Activated T-cell treated with anti-CD3 and anti-CD28 coated beads for 24 hours (primary cell): ENCODE data around the gene FGF21.

ENCODE experiments used
- DNase-seq: peaks from one replicate; pipeline ENCODE4 v3.0.0-alpha.2; 2020; ENCODE audit warnings: low read depth

Gene FGF21

DNA sequence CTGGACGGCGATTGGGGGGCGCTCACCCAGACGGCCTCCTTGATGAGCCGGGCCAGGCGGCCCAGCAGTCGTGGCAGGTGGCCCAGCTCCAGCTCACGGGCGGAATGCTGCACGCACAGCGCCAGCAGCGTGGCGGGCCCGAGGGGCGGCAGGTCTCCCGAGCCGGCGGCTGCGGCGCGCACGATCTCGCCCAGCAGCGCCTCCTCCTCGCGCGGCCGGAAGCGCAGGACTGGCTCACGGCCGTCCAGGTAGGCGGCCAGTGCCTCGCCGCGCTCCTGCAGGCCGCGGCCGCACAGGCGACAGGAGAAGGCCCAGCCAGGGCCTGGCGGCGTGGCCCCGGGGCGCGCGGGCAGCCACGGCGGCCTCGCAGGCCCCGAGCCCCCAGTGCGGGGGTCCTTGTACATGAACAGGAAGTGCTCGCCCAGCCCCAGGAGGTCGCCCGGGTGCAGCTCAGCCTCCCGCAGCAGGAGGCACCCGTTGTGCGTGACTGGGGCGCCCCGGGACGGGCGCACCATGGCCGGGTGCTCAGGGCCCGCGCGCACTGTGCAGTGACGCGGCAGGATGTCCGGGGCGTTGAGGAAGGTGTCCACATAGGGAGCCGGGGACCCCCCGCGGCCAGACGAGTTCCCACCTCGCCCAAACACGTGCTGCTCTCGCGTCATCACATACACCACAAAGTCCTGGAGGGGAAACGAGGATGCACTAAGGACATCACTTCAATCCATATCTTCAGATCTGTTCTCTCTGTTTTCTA, 26.2 kb upstream of the FGF21 start:
- no peak for DNase-seq

DNA sequence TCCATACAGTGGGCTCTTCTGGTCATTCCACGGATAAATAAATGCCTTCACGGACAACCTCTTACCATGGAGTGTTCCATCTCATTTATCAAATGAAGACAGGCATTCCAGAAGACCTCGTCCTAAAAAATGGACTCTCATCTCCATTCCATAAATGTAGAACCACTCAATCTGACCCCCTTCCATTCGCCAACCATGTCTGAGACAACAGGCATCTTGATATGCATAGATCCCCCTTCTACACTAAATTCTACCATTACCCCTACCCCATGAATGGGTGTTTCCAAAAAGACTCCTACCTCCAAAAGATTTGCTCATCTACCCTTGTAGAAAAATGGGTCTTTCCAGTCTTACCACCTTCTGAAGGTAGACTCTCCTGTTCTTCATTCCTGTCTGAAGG, 23.9 kb upstream of the FGF21 start:
- no peak for DNase-seq

DNA sequence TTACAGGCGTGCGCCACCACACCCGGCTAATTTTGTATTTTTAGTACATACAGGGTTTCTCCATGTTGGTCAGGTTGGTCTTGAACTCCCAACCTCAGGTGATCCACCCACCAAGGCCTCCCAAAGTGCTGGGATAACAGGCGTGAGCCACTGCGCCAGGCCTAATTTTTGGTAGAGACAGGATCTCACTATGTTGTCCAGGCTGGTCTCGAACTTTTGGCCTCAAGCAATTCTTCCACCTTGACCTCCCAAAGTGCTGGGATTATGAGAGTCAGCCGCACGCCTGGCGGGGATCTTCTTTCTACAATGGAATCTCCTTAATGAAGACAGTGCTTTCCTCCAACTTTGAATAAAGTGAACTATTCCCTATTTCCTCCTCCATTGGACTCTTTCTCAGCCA, 20.7 kb upstream of the FGF21 start:
- no peak for DNase-seq

DNA sequence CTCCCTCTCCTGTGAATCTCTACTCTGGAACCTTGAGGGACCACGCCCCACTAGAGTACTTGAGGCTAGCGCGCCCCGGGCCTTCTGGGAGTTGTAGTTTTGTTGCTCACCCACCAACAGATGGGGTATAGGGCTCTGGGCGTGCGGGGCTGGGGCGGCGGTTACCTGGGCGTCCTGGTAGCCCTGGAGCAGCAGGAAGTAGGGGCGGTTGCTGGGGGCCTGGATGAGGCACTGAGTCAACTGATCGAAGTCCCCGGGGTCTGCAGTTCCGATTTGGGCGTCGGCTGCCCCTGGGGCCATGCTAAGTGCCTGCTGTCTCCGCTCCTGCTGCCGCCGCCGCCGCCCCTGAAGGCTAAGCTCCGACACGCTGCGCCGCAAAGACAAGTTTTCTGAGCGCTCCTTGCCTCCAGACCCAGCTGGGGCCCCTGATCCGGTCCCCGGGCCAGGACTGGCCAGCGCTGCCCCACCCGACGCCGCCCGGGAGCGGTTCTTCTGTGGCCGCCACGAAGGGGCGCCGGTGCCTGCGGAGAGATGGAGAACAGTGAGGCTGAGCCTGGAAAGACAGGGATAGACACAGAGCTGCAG, 20.2 kb upstream of the FGF21 start:
- no peak for DNase-seq

DNA sequence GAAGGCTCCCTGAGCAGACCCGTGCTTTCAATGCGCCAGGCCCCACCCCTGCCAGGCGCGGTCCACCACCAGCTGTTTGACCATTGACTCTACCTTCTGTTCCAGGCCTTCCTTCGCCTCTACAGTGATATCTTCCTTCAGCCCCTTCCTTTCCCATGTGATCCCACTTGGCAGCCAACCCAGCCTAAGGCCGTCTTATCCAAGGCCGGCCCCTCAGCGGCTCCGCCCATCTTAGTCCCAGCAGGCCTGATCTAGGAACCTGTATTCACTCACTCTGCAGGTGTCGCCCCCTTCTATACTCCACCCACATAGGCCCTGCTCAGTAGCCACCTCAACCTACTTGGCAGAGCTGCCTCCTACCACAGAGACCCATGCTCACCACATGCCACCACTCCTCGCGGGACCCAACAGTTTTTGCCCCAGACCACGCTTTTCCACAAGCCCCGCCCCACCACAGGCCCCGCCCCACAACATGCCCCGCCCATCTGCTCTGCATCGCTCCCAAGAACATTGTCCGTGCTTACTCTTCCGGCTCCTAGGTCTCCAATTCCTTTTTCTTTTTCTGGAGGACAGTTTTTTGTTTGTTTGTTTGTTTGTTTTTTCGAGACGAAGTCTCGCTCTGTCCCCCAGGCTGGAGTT, 17.8 kb upstream of the FGF21 start:
- no peak for DNase-seq

DNA sequence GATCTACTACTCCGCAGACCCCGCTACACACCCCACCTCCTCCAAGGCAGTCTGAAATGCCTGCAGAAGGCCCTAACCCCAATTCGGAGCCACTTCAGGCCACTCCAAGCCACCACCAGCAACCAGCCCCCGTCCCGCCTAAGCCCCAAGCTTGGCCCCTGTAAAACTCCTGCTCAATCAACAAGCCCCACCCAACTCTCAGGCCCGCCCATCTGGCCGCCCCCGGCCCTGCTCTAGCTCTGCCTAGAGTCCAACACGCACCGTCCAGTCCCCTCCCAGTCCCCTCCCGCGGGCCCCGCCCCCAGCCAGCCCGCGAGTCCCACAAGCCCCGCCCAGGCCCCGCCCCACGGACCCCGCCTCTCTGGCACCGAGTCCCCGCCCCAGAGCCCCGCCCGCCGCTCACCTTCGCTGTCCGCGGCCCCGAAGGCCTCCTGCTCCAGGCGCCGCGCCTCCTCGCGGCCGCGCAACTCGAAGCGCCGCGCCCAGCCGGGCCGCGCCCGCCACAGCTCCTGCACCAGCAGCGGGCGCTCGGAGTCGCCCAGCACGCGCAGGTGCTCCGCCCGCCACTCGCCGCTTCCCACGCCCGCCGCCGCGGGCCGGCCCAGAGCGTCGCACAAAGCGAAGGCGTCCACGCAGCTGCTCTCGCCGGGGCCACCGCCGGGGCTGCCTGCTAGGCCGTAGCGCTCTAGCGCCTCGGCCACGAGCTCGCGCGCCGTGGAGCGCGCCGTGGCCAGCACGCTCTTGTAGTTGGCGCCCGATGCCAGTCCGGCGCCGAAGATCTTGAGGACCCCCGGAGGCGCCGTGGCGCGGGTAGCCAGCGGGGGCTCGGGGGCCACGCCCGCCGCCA, 16.5 kb upstream of the FGF21 start:
- peak; percentile 86 for DNase-seq

DNA sequence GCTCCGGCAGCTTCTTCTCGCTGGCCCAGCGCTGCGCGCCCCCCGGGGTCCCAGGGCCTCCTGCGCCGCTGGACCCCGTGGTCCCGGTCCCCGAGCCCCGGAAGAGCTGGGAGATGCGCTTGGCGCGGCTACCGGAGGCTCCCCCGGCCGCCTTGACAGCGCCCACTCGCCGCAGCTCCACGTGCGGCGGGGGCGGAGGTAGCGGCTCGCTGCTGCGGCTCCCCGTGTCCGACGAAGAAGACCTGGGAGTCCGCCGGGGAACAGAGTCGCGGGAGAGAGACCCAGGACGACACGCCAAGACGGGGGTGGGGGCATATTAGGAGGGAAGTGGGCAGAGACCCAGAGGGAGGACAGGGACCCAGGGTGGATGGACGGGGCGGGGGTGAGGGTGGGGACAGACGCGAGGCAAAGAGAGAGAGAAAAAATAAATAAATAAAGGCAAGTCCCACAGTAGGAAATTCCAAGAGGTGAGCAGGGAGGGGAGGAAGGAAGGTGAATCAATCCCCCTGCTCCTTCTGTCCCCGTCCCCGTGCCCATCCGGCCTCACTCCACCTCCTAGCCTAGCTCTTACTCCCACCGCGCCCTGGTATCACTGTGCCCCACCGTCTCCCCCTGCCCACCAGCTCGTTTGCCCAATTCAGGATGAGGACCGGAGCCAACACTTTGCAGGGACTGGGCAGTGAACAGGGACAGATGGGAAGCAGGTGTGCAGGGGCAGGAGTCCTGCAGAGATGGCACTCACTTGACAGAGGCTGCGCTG, 15.7 kb upstream of the FGF21 start:
- no peak for DNase-seq

DNA sequence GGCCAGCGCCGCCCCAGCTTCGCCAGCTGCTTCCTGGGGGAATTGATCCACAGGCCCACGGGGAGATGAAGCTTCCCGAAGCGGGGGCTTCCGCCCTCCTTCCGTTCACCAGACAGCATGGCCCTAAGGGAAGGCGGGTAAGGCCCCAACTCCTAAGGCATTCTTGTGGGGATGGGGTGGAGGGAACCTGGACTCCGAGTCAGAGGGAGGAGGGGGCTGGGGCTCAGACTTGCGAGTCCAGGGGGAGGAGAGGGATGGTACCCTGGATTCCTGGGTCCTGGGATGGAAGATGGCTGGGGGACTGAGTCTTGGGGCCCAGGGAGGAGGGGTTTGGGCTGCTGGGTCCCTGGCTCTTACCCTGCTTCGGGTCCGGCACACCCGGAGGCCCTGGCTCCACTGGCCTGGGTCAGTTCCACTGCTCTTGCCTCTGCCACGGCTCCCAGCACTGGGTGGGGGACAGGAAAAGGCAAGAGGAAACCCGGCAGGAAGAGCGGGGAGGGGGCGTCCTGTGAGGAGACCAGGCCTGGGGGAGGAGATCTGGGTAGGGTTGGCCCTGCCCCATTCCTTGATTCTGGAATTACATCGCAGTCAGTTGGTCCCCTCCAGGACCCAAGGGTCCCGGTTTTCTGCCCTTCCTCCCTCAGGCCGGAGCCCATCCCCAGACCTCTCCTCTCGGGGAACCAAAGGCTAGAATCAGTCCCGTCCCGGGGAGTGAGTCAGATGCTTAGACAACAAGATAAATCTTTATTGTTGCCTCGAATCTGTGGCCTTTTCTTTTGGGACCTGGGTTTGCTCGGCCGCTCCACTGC, 15.0 kb upstream of the FGF21 start, which contains the start of gene RASIP1:
TSS of gene RASIP1 (minus strand) at position 447 of the 809 bp plus-strand sequence. CDS start at position 119, 328 bp downstream.
- DNase-seq: no peak

DNA sequence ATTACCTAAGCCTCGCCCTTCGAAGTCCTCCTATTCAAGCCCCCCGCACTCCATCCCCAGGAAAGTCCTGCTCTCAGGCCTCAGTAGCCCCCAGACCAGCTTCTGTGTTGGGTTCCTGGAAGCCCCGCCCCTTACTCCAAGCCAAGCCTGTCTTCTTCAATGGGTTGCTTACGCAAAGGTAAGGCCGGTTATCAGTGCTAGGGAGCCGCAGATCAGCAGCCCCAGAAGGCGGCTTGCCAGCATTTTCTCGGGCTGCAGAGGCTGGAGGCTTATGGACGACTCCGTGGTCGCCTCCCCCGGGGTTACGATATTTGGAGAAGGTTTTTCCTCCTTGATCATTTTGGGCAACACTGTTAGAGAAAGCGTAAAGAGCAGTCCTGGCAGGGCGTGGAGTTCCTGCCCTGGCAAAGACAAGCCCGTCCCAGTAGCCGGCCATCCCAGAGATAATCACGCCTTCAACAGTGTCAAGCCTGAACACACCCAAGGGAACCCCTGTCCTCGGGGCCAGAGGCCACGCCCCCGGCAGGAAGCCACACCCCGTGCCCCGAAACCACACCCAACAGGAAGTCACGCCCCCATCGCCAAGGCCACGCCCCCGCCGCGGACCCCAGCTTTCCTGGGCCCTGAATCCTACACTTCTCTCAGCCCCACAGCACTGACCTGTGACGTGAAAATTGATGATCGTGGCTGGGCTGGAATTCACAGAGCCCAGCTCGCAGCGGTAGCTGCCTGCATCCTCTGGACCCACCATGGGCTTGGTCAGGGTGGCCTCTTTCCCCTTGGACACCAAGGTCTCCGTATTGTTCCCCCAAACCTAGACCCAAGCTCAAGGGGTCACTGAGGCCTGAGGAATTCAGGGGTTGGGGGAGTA, 14.0 kb upstream of the FGF21 start:
- DNase-seq: peak; percentile 30

DNA sequence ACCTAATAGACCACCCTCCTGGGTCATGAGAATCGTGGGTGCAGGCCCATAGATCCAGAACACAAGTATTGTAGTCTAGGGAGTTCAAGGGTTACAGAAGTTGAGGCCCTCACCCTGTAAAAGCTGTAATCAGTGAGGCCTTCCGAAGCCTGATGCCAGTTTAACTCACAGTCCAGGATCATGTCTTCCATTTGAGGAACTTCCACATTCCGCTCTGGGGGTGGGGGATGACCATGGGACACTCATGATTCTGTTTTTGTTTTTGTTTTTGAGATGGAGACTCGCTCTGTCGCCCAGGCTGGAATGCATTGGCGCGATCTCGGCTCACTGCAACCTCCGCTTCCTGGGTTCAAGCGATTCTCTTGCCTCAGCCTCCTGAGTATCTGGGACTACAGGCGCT, 13.2 kb upstream of the FGF21 start:
- DNase-seq: no peak

DNA sequence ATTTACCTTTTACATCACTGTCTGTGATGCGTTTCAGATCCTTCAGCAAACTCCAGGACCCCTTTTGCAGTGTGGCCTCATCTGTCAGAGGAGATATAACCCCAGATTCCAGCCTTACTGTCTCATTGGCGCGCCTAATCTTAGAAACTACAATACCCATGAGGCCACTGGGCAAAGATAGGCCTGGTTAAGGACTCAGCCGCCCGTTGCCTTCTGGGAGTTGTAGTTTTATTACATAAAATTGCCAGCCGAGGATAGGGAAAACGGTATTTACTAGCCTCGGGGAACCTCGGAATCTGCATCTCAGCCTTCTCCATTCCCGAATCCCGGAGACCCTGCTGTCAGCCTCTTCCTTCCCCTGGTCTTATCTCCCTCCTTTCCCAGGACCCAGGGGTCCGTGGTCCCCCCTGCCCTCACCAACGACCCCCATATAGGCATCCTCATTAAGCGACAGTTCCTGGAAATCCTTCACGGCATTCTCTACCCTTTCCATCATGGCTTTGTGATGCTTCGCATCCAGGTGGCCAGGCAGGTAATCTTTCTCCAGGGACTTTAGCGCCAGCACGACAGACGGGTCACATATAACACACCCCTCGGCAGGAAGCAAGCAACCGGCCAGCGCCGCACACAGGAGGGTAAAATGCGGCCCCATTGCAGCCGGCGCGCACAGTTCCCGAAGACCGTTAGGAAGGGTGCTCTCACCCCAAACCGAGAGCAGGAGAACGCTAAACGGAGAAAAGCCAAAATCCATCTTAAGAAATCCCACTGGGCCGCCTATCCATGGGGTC, 9.9 kb upstream of the FGF21 start:
- peak; percentile 36 for DNase-seq

DNA sequence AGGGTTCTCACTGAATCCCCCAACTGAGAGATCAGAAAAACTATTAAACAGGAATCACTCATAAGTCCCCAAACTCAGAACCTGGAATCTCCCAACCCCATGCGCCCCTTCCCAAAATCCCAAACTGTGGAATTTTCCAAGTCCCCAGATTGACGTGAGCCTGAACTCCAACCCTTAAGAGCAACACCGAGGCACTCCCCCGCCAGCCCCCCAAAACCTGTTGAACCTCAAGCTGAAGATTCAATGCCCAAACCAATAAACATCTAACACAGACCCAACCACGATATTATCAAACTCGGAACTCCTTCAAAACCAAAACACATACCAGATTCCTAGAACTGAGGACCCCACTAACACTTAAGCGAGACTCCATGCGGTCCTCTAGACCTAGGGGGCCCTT, 9.2 kb upstream of the FGF21 start:
- no peak for DNase-seq

DNA sequence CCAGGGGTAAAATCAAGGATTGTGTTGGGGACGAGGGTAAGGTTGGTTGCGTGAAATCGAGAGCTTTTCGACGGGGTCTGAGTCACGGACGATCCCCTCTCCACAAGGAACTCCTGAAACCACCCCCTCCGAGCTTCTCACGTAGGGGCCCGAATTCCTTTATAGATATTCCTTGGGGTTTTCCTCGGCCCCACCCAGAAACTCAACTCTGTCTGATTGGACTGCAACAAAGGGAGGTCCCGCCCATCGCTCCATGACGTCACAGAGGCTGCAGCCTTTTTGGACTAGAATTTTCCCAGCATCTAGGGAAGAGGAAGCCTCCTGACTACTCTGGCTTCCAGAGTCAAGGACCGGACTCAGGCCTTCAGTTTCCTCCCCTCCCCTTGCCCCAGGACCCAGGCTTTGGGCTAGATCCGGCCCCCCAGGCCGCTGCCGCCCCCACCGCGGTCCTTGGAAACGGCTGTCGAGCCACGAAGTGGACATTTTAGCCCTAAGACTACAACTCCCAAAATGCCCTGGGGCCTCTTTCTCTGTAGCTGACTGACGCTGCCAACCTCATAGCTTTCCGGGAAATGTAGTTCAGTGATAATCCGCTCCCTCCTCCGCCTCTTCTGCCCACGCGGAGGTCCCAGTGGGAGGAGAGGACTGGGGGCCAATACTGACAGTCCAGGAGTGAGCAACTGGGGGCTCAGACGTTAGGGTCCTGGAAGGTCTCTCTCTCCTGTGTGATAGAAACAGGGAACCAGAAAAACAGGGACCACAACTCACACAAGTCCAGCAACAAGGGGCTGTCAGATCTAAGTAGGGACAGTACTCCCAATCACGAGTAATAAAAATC, 8.4 kb upstream of the FGF21 start, which contains the start of gene IZUMO1:
TSS of gene IZUMO1 (minus strand) at position 172 of the 838 bp plus-strand sequence. CDS start 1,050 bp downstream, outside the sequence.
- peak; percentile 32 for DNase-seq

DNA sequence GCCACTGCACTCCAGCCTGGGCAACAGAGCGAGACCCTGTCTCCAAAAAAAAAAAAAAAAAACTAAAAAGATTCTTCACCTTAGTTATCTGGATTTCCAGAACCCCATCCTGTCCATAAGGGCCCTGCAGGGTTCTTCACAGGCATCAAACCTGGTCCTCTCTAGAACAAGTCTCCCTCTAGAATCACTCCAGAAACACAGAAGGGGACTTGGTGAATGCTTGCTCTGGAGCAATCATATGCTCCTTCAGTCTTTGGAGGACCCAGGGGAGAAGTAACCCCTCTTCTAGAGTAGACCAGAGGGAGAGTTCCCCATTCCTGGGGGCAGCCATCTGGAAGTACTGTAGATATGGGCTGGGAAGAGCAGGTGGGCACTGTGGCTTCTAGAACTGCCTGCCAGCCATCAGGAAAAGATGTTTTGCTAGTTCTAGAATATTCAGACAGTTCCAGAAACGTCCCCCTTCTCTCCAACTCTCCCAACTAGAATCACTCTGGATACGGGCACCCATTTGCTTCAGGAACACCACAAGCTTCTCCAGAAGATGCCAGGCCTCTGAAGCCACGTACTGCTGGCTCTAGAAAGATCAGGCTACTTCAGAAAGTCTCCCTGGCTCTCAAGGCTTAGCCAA, 5.6 kb upstream of the FGF21 start:
- no peak for DNase-seq

DNA sequence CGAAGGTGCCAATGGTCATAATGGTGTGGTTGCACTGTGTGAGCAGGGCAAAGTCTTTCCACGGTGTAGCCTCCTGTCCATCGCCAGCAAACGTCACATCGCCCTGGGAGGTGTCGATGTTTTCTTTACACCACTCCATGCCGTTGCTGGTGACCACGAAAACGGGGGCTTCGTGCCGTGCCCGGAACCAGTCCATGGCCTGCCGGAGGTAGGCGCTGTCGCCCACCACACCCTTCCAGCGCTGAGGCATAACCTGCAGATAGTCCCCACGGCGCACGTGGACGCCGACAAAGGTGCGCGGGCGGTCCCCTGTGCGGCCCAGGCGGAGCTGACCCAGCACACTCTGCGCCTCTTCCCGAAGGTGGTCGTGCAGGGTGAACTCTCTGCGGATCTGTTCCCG, 5.0 kb upstream of the FGF21 start:
- no peak for DNase-seq

DNA sequence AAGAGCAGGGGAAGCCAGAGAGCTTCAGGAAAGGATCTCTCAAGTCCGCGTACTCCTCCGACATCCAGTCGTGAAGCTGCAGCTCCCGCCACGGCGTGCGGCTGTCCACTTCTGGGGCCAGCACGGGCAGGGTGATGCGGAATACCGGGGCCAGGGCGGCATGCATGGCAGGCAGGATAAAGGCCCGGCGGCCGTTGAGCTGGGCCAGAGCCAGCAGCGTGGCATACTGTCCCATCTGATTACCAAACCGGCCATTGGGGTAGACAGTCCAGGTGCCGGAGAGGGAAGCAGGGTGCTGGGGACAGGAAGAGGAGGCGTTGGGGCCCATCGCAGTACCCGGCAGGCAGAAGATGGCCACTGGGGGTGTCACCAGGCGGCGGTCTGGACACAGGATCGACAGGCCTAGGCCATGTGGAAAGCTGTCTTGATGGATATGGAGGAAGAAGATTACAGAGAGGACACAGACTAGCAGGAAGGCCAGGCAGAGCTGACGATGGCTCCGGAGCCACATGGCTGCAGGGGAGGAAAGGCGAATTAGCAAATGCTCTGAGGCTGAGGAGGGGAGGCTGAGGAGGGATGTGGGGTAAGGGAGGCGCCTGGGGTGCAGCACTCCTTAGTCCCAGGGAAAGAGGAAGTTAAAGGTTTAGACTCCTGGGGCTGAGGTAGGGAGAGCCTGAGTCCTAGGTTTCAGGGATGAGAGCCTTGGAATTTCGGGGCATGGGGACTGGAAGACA, 4.4 kb upstream of the FGF21 start:
- no peak for DNase-seq
